H9 (cell line): ENCODE data around the gene TUBB2A. TPM values are rescaled to one million over a fixed set of nuclear protein-coding genes. Genes with fewer than 3 reads are reported as not detected.

ENCODE experiments used
- DNase-seq: peaks from one replicate; pipeline ENCODE4 v3.0.0-alpha.2; 2017
- H2AFZ ChIP-seq: one replicate; pipeline ENCODE4 v1.6.1; 2013; ENCODE audit warnings: mild to moderate bottlenecking, low read length, control low read depth, moderate library complexity
- H2AK5ac ChIP-seq: 2 replicates; pipeline ENCODE4 v1.6.1; 2013; ENCODE audit warnings: low read length, control low read depth, mixed read lengths; ENCODE audit not compliant: insufficient read length
- H2BK120ac ChIP-seq: one replicate; pipeline ENCODE4 v1.6.1; 2013; ENCODE audit warnings: low read depth, mild to moderate bottlenecking, low read length, control low read depth, inconsistent platforms; ENCODE audit not compliant: poor library complexity, severe bottlenecking
- H2BK12ac ChIP-seq: 2 replicates; pipeline ENCODE4 v1.6.1; 2013; ENCODE audit warnings: low read length, control low read depth, mixed read lengths, low read depth; ENCODE audit not compliant: insufficient read length
- H2BK15ac ChIP-seq: 2 replicates; pipeline ENCODE4 v1.6.1; 2013; ENCODE audit warnings: low read depth, low read length, control low read depth
- H2BK20ac ChIP-seq: one replicate; pipeline ENCODE4 v1.6.1; 2013; ENCODE audit warnings: low read depth, mild to moderate bottlenecking, low read length, control low read depth, inconsistent platforms; ENCODE audit not compliant: poor library complexity, severe bottlenecking
- H2BK5ac ChIP-seq: 2 replicates; pipeline ENCODE4 v1.6.1; 2013; ENCODE audit warnings: low read length, control low read depth, mixed read lengths; ENCODE audit not compliant: insufficient read length
- H3K14ac ChIP-seq: 2 replicates; pipeline ENCODE4 v1.6.1; 2013; ENCODE audit warnings: low read length, control low read depth; ENCODE audit not compliant: insufficient read depth
- H3K18ac ChIP-seq: 2 replicates; pipeline ENCODE4 v1.6.1; 2013; ENCODE audit warnings: low read depth, mild to moderate bottlenecking, mixed read lengths, low read length, control low read depth; ENCODE audit not compliant: insufficient read length
- H3K23ac ChIP-seq: 2 replicates; pipeline ENCODE4 v1.6.1; 2013; ENCODE audit warnings: low read length, control low read depth, mixed read lengths, low read depth; ENCODE audit not compliant: insufficient read length
- H3K23me2 ChIP-seq: 2 replicates; pipeline ENCODE4 v1.6.1; 2013; ENCODE audit warnings: low read depth, mild to moderate bottlenecking, mixed read lengths, low read length, control low read depth; ENCODE audit not compliant: insufficient read length, poor library complexity, severe bottlenecking
- H3K27ac ChIP-seq: 2 replicates; pipeline ENCODE4 v1.5.1; 2013; ENCODE audit warnings: low read length, control low read depth, mixed read lengths, low read depth; ENCODE audit not compliant: insufficient read length
- H3K27me3 ChIP-seq: 2 replicates; pipeline ENCODE4 v1.6.1; 2013; ENCODE audit warnings: low read length, control low read depth, inconsistent platforms; ENCODE audit not compliant: insufficient read depth
- H3K4ac ChIP-seq: 2 replicates; pipeline ENCODE4 v1.6.1; 2013; ENCODE audit warnings: low read depth, mild to moderate bottlenecking, control low read depth, inconsistent platforms, low read length, moderate library complexity
- H3K4me1 ChIP-seq: 2 replicates; pipeline ENCODE4 v1.6.1; 2013; ENCODE audit warnings: low read length, control low read depth, inconsistent platforms; ENCODE audit not compliant: insufficient read depth
- H3K4me2 ChIP-seq: 2 replicates; pipeline ENCODE4 v1.6.1; 2013; ENCODE audit warnings: low read length, control low read depth, mixed read lengths; ENCODE audit not compliant: insufficient read length, insufficient read depth
- H3K56ac ChIP-seq: 2 replicates; pipeline ENCODE4 v1.6.1; 2013; ENCODE audit warnings: low read depth, mild to moderate bottlenecking, mixed read lengths, low read length, control low read depth; ENCODE audit not compliant: insufficient read length
- H3K79me1 ChIP-seq: 2 replicates; pipeline ENCODE4 v1.6.1; 2013; ENCODE audit warnings: low read depth, mild to moderate bottlenecking, moderate library complexity, low read length, control low read depth, inconsistent platforms; ENCODE audit not compliant: insufficient read depth, poor library complexity, severe bottlenecking
- H3K79me2 ChIP-seq: 2 replicates; pipeline ENCODE4 v1.6.1; 2013; ENCODE audit warnings: low read length, control low read depth, inconsistent platforms; ENCODE audit not compliant: insufficient read depth
- H3K9ac ChIP-seq: 2 replicates; pipeline ENCODE4 v1.6.1; 2013; ENCODE audit warnings: low read length, control low read depth, mixed read lengths; ENCODE audit not compliant: insufficient read length; ENCODE audit errors: extremely low read depth
- H3K9me3 ChIP-seq: one replicate; pipeline ENCODE4 v1.6.1; 2013; ENCODE audit warnings: low read depth, low read length, inconsistent platforms; ENCODE audit not compliant: control insufficient read depth
- H3T11ph ChIP-seq: one replicate; pipeline ENCODE4 v1.6.1; 2013; ENCODE audit warnings: mild to moderate bottlenecking, low read length, control low read depth, inconsistent platforms
- H4K20me1 ChIP-seq: one replicate; pipeline ENCODE4 v1.6.1; 2013; ENCODE audit not compliant: control insufficient read depth, insufficient read length, insufficient read depth
- H4K5ac ChIP-seq: 2 replicates; pipeline ENCODE4 v1.6.1; 2013; ENCODE audit warnings: low read depth, mild to moderate bottlenecking, mixed read lengths, low read length, control low read depth; ENCODE audit not compliant: insufficient read length
- H4K8ac ChIP-seq: replicated peaks from 2 replicates; pipeline ENCODE4 v1.6.1; 2013; ENCODE audit warnings: low read length, control low read depth, mixed read lengths, low read depth; ENCODE audit not compliant: insufficient read length
- H4K91ac ChIP-seq: 2 replicates; pipeline ENCODE4 v1.6.1; 2013; ENCODE audit warnings: low read depth, mild to moderate bottlenecking, moderate library complexity, mixed read lengths, low read length, control low read depth; ENCODE audit not compliant: insufficient read length
- H3K27ac Mint-ChIP-seq, 3 experiments: 2 replicates in 2 of 3; 3 replicates in 1 of 3; pipeline ENCODE4 v1.8.0; 2020 to 2021; ENCODE audit warnings: mixed read lengths in 3 of 3, mild to moderate bottlenecking in 1 of 3, moderate library complexity in 1 of 3
- H3K27me3 Mint-ChIP-seq: 2 replicates; pipeline ENCODE4 v1.8.0; 2021; ENCODE audit warnings: low read depth, mild to moderate bottlenecking, moderate library complexity, mixed read lengths
- H3K36me3 Mint-ChIP-seq, 3 experiments: 2 replicates in 2 of 3; 3 replicates in 1 of 3; pipeline ENCODE4 v1.8.0; 2020 to 2021; ENCODE audit warnings: low read depth in 3 of 3, mixed read lengths in 3 of 3; ENCODE audit not compliant: insufficient read depth in 1 of 3
- H3K4me1 Mint-ChIP-seq, 2 experiments: 2 replicates each; pipeline ENCODE4 v1.8.0; 2020; ENCODE audit warnings: mixed read lengths in 2 of 2
- H3K4me3 Mint-ChIP-seq, 2 experiments: 2 replicates in 1 of 2; 3 replicates in 1 of 2; pipeline ENCODE4 v1.8.0; 2020 to 2021; ENCODE audit warnings: mild to moderate bottlenecking in 2 of 2, mixed read lengths in 2 of 2, moderate library complexity in 1 of 2
- H3K9me3 Mint-ChIP-seq, 2 experiments: 2 replicates in 1 of 2; 3 replicates in 1 of 2; pipeline ENCODE4 v1.8.0; 2020; ENCODE audit warnings: mild to moderate bottlenecking in 2 of 2, mixed read lengths in 2 of 2, moderate library complexity in 1 of 2
- WGBS: extraction: QIAGEN DNeasy Blood & Tissue Kit; methylation state at CpG from one replicate; pipeline ENCODE4 v1.1.7; 2013; ENCODE audit warnings: missing lambda C conversion rate, low lambda C conversion rate, mixed read lengths; ENCODE audit not compliant: insufficient read length; ENCODE audit errors: extremely low coverage; 5-methylcytosine and 5-hydroxymethylcytosine counted together
- total RNA-seq: library from RNA; stranded (reverse); gene quantifications from 2 replicates; pipeline ENCODE4 v1.2.1, GENCODE V29; 2021
- TF ChIP-seq, protein P1 (sequence below): fragments of 200-600 bp; sonication (generic); conservative IDR thresholded peaks from 3 replicates; pipeline ENCODE4 v1.8.0; 2021; ENCODE audit warnings: antibody characterized with exemption, mild to moderate bottlenecking

TUBB2A gene
- total RNA-seq, 1 experiment from 2014 or later, result 258 TPM

DNA sequence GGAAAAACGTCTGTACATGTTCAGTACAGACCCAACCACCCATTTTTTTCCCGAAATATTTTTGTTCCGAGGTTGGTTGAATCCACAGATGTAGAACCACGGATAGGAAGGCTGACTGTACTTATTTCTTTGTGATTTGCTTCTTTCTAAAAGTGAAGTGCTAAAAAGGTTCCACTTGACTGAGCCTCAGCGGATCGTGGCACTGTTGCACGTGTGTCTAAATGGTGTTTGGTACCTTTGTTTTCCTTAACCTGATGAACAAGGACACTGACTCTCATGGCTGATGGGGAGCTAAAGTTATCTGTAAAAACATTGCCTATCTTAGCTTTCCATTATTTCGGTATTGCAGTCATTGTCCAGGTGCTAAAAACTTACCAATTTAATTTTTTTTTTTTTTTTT is 32.7 kb downstream of the TUBB2A start:
- Histone ChIP-seq H2BK15ac (no peak overlapping the region), H2BK12ac (no peak overlapping the region), H2BK120ac (no peak overlapping the region), H4K5ac (no peak overlapping the region), H4K20me1 (no peaks in the 10 kb centered on the region), H2AK5ac (no peak overlapping the region), H2BK5ac (no peak overlapping the region), H2AFZ (no peak overlapping the region), H3K79me2 (no peaks in the 10 kb centered on the region), H3K56ac (no peak overlapping the region), H3K9me3 (no peaks in the 10 kb centered on the region), H3K14ac (no peak overlapping the region), H3K79me1 (no peaks in the 10 kb centered on the region), H3K4ac (no peak overlapping the region), H3K4me1 (no peaks in the 10 kb centered on the region), H3K23me2 (no peaks in the 10 kb centered on the region), H4K8ac (no peak overlapping the region), H3K27me3 (no peaks in the 10 kb centered on the region), H3K18ac (no peak overlapping the region), H3T11ph (no peak overlapping the region), H4K91ac (no peak overlapping the region), H2BK20ac (no peak overlapping the region), H3K4me2 (no peak overlapping the region), H3K23ac (no peak overlapping the region), H3K27ac (no peak overlapping the region), H3K9ac (no peak overlapping the region)
- TF ChIP-seq, protein P1, sequence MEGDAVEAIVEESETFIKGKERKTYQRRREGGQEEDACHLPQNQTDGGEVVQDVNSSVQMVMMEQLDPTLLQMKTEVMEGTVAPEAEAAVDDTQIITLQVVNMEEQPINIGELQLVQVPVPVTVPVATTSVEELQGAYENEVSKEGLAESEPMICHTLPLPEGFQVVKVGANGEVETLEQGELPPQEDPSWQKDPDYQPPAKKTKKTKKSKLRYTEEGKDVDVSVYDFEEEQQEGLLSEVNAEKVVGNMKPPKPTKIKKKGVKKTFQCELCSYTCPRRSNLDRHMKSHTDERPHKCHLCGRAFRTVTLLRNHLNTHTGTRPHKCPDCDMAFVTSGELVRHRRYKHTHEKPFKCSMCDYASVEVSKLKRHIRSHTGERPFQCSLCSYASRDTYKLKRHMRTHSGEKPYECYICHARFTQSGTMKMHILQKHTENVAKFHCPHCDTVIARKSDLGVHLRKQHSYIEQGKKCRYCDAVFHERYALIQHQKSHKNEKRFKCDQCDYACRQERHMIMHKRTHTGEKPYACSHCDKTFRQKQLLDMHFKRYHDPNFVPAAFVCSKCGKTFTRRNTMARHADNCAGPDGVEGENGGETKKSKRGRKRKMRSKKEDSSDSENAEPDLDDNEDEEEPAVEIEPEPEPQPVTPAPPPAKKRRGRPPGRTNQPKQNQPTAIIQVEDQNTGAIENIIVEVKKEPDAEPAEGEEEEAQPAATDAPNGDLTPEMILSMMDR, result no peak
- WGBS, result no CpG with 5 or more reads among the region's 8 CpGs
- peaks cover under 1 to 6% of the 10 kb centered on the region in 2 experiments for H3K4me1 Mint-ChIP-seq
- H3K27me3 Mint-ChIP-seq, result no peaks in the 10 kb centered on the region
- no peak overlapping the region for H3K27ac Mint-ChIP-seq
- H3K36me3 Mint-ChIP-seq, result peaks cover 15 to 44% (median 20%) of the 10 kb centered on the region in 3 experiments
- no peak overlapping the region for H3K4me3 Mint-ChIP-seq
- no peaks in the 10 kb centered on the region for H3K9me3 Mint-ChIP-seq
- DNase-seq, result no peak
